H1 (cell line): Measurements from ENCODE around the gene AQP2.

Experiments
- CHD2 ChIP-seq: IDR thresholded peaks from 2 replicates; pipeline ENCODE4 v1.6.1; 2012; ENCODE audit warnings: low read length, improper control_type of control experiment
- CREB1 ChIP-seq: IDR thresholded peaks from 2 replicates; pipeline ENCODE4 v1.6.1; 2012; ENCODE audit warnings: inconsistent platforms
- EP300 ChIP-seq, 2 experiments: IDR thresholded peaks; 1 replicate in 1 of 2; 2 replicates in 1 of 2; pipeline ENCODE4 v1.6.1; 2011 to 2012; ENCODE audit warnings: low read depth in 2 of 2, low read length in 2 of 2, mild to moderate bottlenecking in 2 of 2, borderline replicate concordance in 1 of 2, inconsistent platforms in 1 of 2, moderate library complexity in 1 of 2
- EZH2 ChIP-seq: fragments of 200-600 bp; sonication (generic); IDR thresholded peaks from 2 replicates; pipeline ENCODE4 v1.7.1; 2012; ENCODE audit warnings: low read depth, mild to moderate bottlenecking, moderate library complexity, low read length, inconsistent platforms; ENCODE audit not compliant: severe bottlenecking
- HDAC6 ChIP-seq: IDR thresholded peaks from one replicate; pipeline ENCODE4 v1.7.1; 2012; ENCODE audit warnings: low read depth, mild to moderate bottlenecking, inconsistent platforms, low read length, moderate library complexity
- NRF1 ChIP-seq: IDR thresholded peaks from 2 replicates; pipeline ENCODE4 v1.6.1; 2011; ENCODE audit warnings: mild to moderate bottlenecking, low read depth, low read length, improper control_type of control experiment
- POLR2A ChIP-seq, 2 experiments: IDR thresholded peaks; 1 replicate in 1 of 2; 2 replicates in 1 of 2; pipeline ENCODE4 v1.6.1; 2011; ENCODE audit warnings: low read depth in 2 of 2, low read length in 2 of 2, mild to moderate bottlenecking in 2 of 2; ENCODE audit errors: control extremely low read depth in 1 of 2
- SUZ12 ChIP-seq: fragments of 200-600 bp; sonication (generic); IDR thresholded peaks from 2 replicates; pipeline ENCODE4 v1.6.1; 2012; ENCODE audit warnings: mild to moderate bottlenecking, inconsistent platforms, low read length, moderate library complexity, mixed read lengths
- TAF1 ChIP-seq: IDR thresholded peaks from 2 replicates; pipeline ENCODE4 v1.6.1; 2011; ENCODE audit warnings: mild to moderate bottlenecking, low read depth, low read length
- TCF12 ChIP-seq: IDR thresholded peaks from 2 replicates; pipeline ENCODE4 v1.6.1; 2011; ENCODE audit warnings: low read depth, mild to moderate bottlenecking, low read length
- TF ChIP-seq, protein P1 (sequence below), 3 experiments: IDR thresholded peaks; 1 replicate in 2 of 3; 2 replicates in 1 of 3; pipeline versions ENCODE4 v1.5.1 to v1.6.1; 2011; ENCODE audit warnings: low read length in 3 of 3, mild to moderate bottlenecking in 3 of 3, inconsistent platforms in 2 of 3, low read depth in 1 of 3, moderate library complexity in 1 of 3; ENCODE audit not compliant: insufficient read depth in 1 of 3; ENCODE audit errors: control extremely low read depth in 1 of 3
- TF ChIP-seq, protein P2 (sequence below): IDR thresholded peaks from 2 replicates; pipeline ENCODE4 v1.6.1; 2012; ENCODE audit warnings: inconsistent platforms

GRCh38 chr12:49933796-49934195 lies 16.7 kb upstream of the AQP2 start:
- TF ChIP-seq, protein P1, sequence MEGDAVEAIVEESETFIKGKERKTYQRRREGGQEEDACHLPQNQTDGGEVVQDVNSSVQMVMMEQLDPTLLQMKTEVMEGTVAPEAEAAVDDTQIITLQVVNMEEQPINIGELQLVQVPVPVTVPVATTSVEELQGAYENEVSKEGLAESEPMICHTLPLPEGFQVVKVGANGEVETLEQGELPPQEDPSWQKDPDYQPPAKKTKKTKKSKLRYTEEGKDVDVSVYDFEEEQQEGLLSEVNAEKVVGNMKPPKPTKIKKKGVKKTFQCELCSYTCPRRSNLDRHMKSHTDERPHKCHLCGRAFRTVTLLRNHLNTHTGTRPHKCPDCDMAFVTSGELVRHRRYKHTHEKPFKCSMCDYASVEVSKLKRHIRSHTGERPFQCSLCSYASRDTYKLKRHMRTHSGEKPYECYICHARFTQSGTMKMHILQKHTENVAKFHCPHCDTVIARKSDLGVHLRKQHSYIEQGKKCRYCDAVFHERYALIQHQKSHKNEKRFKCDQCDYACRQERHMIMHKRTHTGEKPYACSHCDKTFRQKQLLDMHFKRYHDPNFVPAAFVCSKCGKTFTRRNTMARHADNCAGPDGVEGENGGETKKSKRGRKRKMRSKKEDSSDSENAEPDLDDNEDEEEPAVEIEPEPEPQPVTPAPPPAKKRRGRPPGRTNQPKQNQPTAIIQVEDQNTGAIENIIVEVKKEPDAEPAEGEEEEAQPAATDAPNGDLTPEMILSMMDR (IDR thresholded peaks at IDR 0.05; ENCODE audit: control extremely low read depth in 1 of 3, insufficient read depth in 1 of 3, low read depth in 1 of 3, low read length in 3 of 3), result no peak
- no peak for TF ChIP-seq EZH2
- TF ChIP-seq TAF1, result no peak
- TF ChIP-seq TCF12, result no peak
- TF ChIP-seq CREB1, result no peak
- no peak for TF ChIP-seq NRF1
- TF ChIP-seq SUZ12, result no peak
- no peak for TF ChIP-seq HDAC6
- TF ChIP-seq EP300 (IDR thresholded peaks at IDR 0.05; ENCODE audit: borderline replicate concordance in 1 of 2, low read depth in 2 of 2, low read length in 2 of 2), result no peak
- TF ChIP-seq CHD2, result no peak
- TF ChIP-seq POLR2A (IDR thresholded peaks at IDR 0.05; ENCODE audit: control extremely low read depth in 1 of 2, low read depth in 2 of 2, low read length in 2 of 2), result no peak
- TF ChIP-seq, protein P2, sequence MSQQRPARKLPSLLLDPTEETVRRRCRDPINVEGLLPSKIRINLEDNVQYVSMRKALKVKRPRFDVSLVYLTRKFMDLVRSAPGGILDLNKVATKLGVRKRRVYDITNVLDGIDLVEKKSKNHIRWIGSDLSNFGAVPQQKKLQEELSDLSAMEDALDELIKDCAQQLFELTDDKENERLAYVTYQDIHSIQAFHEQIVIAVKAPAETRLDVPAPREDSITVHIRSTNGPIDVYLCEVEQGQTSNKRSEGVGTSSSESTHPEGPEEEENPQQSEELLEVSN, result no peak
